Calu3 (cell line): ENCODE results near the gene ATP8B3. TPM values are rescaled to one million over a fixed set of nuclear protein-coding genes. Genes with fewer than 3 reads are reported as not detected.
"Not testable (repeated sequence)": the region's sequence is repeated elsewhere in the genome, so short reads cannot be mapped to it uniquely, and the experiment has no call there.

Experiments used
- BruUV-seq: library from RNA; stranded (reverse); fragments of 400-500 nt; replicated peaks from 2 replicates; lab custom pipeline; 2021; lab: Mats Ljungman, UMichigan
- CTCF ChIA-PET: fragments of 300-600 bp; sonication (Branson Sonifier 250); formaldehyde crosslinking; loops from one replicate; lab custom pipeline; 2022; ENCODE audit warnings: antibody characterized with exemption; lab: Charles Lee
- DNase-seq: peaks from one replicate; pipeline ENCODE4 v3.0.0; 2022
- H3K27ac Mint-ChIP-seq: one replicate; pipeline ENCODE4 v1.8.0; 2022; ENCODE audit warnings: mixed read lengths; ENCODE audit not compliant: unreplicated experiment
- H3K27me3 Mint-ChIP-seq: one replicate; pipeline ENCODE4 v1.8.0; 2022; ENCODE audit warnings: mixed read lengths; ENCODE audit not compliant: unreplicated experiment
- H3K36me3 Mint-ChIP-seq: one replicate; pipeline ENCODE4 v1.8.0; 2022; ENCODE audit warnings: mild to moderate bottlenecking, moderate library complexity, mixed read lengths; ENCODE audit not compliant: insufficient read depth, unreplicated experiment
- H3K4me1 Mint-ChIP-seq: one replicate; pipeline ENCODE4 v1.8.0; 2022; ENCODE audit warnings: mild to moderate bottlenecking, low read depth, mixed read lengths; ENCODE audit not compliant: unreplicated experiment
- H3K4me3 Mint-ChIP-seq: one replicate; pipeline ENCODE4 v1.8.0; 2022; ENCODE audit warnings: mild to moderate bottlenecking, low read depth, moderate library complexity, mixed read lengths; ENCODE audit not compliant: unreplicated experiment
- H3K9me3 Mint-ChIP-seq: one replicate; pipeline ENCODE4 v1.8.0; 2022; ENCODE audit warnings: low read depth, mixed read lengths; ENCODE audit not compliant: unreplicated experiment
- CTCF ChIP-seq: fragments of 200-600 bp; IDR thresholded peaks from one replicate; pipeline ENCODE4 v1.8.0; 2022; ENCODE audit warnings: antibody characterized with exemption; ENCODE audit not compliant: unreplicated experiment
- intact Hi-C: fragments of 100-400 bp; cut with micrococcal nuclease; formaldehyde crosslinking; loops from one replicate; pipeline ENCODE4 v1.10.0; 2022; ENCODE audit not compliant: unreplicated experiment
- total RNA-seq: library from RNA; stranded (reverse); gene quantifications from 2 replicates; pipeline ENCODE4 v1.2.3, GENCODE V29; 2022

ATP8B3 gene
- total RNA-seq, 1 experiment from 2014 or later, result 6.7 TPM

GRCh38 chr19:1804858-1805257, 7.2 kb downstream of the ATP8B3 start:
- DNase-seq, result no peak
- Mint-ChIP-seq H3K27me3 (no peaks in the 10 kb centered on the region), H3K4me1 (no peaks in the 10 kb centered on the region), H3K9me3 (no peaks in the 10 kb centered on the region), H3K36me3 (peaks cover 5% of the 10 kb centered on the region), H3K27ac (no peak overlapping the region), H3K4me3 (no peak overlapping the region)
- no TSS peak for BruUV-seq
- no peak for TF ChIP-seq CTCF
- intact Hi-C loops, result no loop called here
- CTCF ChIA-PET, result no interaction called here

- intact Hi-C loops, result loop anchor here (10.0 kb wide), 1 partner anchor 125 kb away; no protein-coding TSS in a partner anchor
- DNase-seq, result no peak
- BruUV-seq, result no TSS peak
- H3K27ac Mint-ChIP-seq, result no peak overlapping the region
- H3K4me3 Mint-ChIP-seq, result no peak overlapping the region
- H3K36me3 Mint-ChIP-seq, result peaks cover 9% of the 10 kb centered on the region
- no peaks in the 10 kb centered on the region for H3K9me3 Mint-ChIP-seq
- CTCF ChIA-PET, result no interaction called here
- peaks cover 8% of the 10 kb centered on the region for H3K4me1 Mint-ChIP-seq
- H3K27me3 Mint-ChIP-seq, result no peaks in the 10 kb centered on the region
- TF ChIP-seq CTCF, result no peak
Measured at GRCh38 chr19:1799695-1800342, 12.3 kb downstream of the ATP8B3 start.

GRCh38 chr19:1797313-1797712, 14.8 kb downstream of the ATP8B3 start:
- H3K36me3 Mint-ChIP-seq, DNase-seq, H3K27ac Mint-ChIP-seq, CTCF ChIA-PET, H3K4me3 Mint-ChIP-seq, H3K9me3 Mint-ChIP-seq, H3K27me3 Mint-ChIP-seq, BruUV-seq, H3K4me1 Mint-ChIP-seq: not testable (repeated sequence)
- intact Hi-C loops, result loop anchor here (10.0 kb wide), 1 partner anchor 123 kb away; no protein-coding TSS in a partner anchor

- intact Hi-C loops, result loop anchor here (10.0 kb wide), 1 partner anchor 122 kb away; no protein-coding TSS in a partner anchor
- Mint-ChIP-seq H3K27me3 (no peaks in the 10 kb centered on the region), H3K9me3 (no peaks in the 10 kb centered on the region), H3K4me3 (no peak overlapping the region), H3K27ac (no peak overlapping the region), H3K36me3 (peaks cover 9% of the 10 kb centered on the region), H3K4me1 (peaks cover 8% of the 10 kb centered on the region)
- no peak for DNase-seq
- TF ChIP-seq CTCF, result no peak
- BruUV-seq, result no TSS peak
- CTCF ChIA-PET, result interaction anchor here (0.6 to 2.1 kb wide), 3 partner anchors 30 to 124 kb away, joined by 4 to 10 read pairs (median 6); no protein-coding TSS in a partner anchor
Measured at GRCh38 chr19:1796395-1797142, 15.5 kb downstream of the ATP8B3 start.
